Measurements from ENCODE around the gene CSMD2. TPM values are rescaled to one million over a fixed set of nuclear protein-coding genes. Genes with fewer than 3 reads are reported as not detected.

CSMD2 gene
- total RNA-seq, 1 donor from 2014 or later: not detected

DNA sequence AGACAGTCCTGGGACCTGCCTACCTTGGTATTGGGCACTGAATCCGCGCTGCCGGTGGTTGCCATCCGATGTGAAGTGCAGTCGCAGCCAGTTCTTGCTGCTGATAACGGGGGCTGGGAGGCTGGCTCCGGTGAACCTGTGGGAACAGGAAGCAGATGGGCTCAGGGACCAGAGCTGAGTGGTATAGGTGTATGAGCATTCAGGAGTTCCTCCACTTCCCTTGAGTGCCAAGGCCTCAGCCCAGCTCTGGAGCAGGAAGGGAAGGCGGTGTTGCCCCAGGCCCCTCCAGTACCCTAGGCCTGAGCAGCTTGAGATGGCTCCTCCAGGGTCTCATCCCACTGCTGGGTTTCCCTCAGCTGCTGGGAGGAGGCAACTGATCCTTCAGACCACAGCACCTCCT is 318.2 kb downstream of the CSMD2 start:
- H3K36me3 Mint-ChIP-seq (ENCODE audit: low read depth): no peaks in the 10 kb centered on the region
- H3K9me3 Mint-ChIP-seq: no peaks in the 10 kb centered on the region
- no peak overlapping the region for H3K4me3 Mint-ChIP-seq
- no peak for DNase-seq
- peaks cover 7% of the 10 kb centered on the region for H3K27me3 Mint-ChIP-seq
- no peaks in the 10 kb centered on the region for H3K4me1 Mint-ChIP-seq
- H3K27ac Mint-ChIP-seq: no peak overlapping the region
- intact Hi-C loops (cut with micrococcal nuclease): no loop called here

DNA sequence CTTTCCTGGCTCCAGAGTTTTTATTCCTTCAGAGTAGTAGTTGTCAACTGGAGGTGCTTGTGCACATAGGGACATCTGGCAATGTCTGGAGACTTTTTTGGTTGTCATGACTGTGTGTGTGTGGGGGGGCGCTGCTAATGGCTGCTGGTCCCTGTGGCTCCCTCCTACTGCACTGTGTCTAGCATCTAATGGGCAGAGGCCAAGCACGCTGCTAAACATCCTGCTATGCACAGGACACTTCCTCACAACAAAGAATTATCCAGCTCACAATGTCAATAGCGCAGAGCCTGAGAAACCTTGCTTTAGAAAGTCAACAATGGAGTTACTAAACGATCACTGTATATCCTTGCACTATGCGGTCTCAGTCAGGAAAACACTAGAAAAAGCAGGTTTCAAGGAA is 320.9 kb downstream of the CSMD2 start:
- Mint-ChIP-seq H3K4me3 (no peak overlapping the region), H3K27me3 (peaks cover 4% of the 10 kb centered on the region), H3K27ac (no peak overlapping the region), H3K36me3 (ENCODE audit: low read depth) (no peaks in the 10 kb centered on the region), H3K9me3 (no peaks in the 10 kb centered on the region), H3K4me1 (no peaks in the 10 kb centered on the region)
- DNase-seq: no peak
- intact Hi-C loops (cut with micrococcal nuclease): no loop called here

DNA sequence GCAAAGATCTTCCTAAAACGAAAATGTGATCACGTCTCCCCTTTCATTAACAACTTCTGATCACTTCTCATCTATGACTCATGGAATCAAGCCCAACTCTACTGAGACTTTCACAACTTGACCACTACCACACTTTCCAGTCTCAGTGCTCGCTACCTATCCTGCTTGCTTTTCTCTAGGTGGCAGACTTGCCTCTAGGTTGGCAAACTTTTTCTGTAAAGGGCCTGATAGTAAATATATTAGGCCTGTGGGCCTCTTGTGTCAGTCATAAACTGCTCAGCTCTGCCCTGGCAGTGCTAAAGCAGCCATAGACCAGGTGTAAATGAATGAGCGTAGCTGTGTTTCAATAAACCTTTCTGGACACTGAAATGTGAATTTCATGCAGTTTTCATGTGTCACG is 322.7 kb downstream of the CSMD2 start:
- Mint-ChIP-seq H3K4me3 (no peak overlapping the region), H3K27me3 (no peaks in the 10 kb centered on the region), H3K36me3 (ENCODE audit: low read depth) (no peaks in the 10 kb centered on the region), H3K9me3 (no peaks in the 10 kb centered on the region), H3K4me1 (no peaks in the 10 kb centered on the region), H3K27ac (no peak overlapping the region)
- DNase-seq: no peak
- intact Hi-C loops (cut with micrococcal nuclease): no loop called here

DNA sequence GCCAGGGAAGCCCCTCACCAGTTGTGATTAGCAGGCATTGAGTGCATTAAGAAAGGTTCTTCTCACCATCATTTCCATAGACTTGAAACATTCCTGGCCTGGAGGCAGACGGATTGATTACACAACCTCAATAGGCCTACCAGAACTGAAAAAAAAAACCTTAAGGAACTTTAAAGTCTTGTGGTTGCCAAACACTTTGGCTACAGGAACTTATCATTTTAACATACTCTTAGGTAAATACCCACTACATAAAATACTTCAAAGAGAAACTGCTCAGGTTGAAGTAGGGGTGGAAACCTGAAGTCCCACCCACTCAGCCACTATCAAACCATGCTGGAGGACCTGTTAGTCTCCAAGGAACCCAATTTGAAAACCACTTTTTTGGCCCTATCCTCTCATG is 323.5 kb downstream of the CSMD2 start:
- no peaks in the 10 kb centered on the region for H3K4me1 Mint-ChIP-seq
- H3K36me3 Mint-ChIP-seq (ENCODE audit: low read depth): no peaks in the 10 kb centered on the region
- H3K4me3 Mint-ChIP-seq: no peak overlapping the region
- intact Hi-C loops (cut with micrococcal nuclease): no loop called here
- DNase-seq: no peak
- no peaks in the 10 kb centered on the region for H3K9me3 Mint-ChIP-seq
- H3K27me3 Mint-ChIP-seq: no peaks in the 10 kb centered on the region
- H3K27ac Mint-ChIP-seq: no peak overlapping the region

DNA sequence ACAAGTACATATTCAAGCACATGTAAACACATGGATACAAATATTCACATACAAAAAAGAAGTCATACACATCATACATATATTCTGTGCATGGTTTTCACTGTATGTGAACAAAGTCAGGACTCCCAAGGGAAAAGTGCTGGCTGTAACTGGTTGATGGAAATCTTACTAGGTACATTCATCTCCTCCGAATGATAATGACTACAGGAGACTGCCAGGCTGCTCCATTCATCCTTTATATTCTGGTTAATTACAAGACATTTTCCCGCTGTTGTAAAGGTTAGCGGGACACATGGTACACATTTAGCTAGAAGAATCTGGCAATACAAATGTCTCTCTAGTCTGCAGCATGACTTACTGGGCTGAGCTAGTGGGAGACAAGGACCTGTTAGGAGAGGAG is 327.4 kb downstream of the CSMD2 start:
- no peak overlapping the region for H3K27ac Mint-ChIP-seq

DNA sequence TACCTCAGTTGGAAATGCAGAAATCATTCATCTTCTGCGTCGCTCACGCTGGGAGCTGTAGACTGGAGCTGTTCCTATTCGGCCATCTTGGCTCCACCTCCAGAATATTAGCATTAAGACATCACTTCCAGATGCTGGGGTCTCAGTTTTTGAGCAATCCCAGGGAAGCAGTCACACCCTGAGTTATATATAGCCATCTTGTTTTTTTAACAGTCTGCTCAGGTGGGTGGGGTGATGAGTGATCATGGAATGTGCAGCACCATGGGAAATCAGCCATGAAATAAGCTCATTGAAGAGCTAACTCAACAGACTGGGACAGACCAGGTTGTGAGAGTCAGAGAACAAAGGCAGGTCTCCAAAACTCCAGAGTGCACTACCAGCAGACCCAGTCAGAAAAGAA is 328.1 kb downstream of the CSMD2 start:
- DNase-seq: no peak
- no peaks in the 10 kb centered on the region for H3K4me1 Mint-ChIP-seq
- no peak overlapping the region for H3K27ac Mint-ChIP-seq
- H3K4me3 Mint-ChIP-seq: no peak overlapping the region
- no peaks in the 10 kb centered on the region for H3K9me3 Mint-ChIP-seq
- no peaks in the 10 kb centered on the region for H3K36me3 Mint-ChIP-seq (ENCODE audit: low read depth)
- no peaks in the 10 kb centered on the region for H3K27me3 Mint-ChIP-seq
- intact Hi-C loops (cut with micrococcal nuclease): no loop called here

More for the DNA sequence above, 327.4 kb downstream of the CSMD2 start:
- H3K4me1 Mint-ChIP-seq: no peaks in the 10 kb centered on the region
- H3K27me3 Mint-ChIP-seq: no peaks in the 10 kb centered on the region
- DNase-seq: no peak
- H3K9me3 Mint-ChIP-seq: no peaks in the 10 kb centered on the region
- no peak overlapping the region for H3K4me3 Mint-ChIP-seq
- intact Hi-C loops (cut with micrococcal nuclease): no loop called here
- no peaks in the 10 kb centered on the region for H3K36me3 Mint-ChIP-seq (ENCODE audit: low read depth)

DNA sequence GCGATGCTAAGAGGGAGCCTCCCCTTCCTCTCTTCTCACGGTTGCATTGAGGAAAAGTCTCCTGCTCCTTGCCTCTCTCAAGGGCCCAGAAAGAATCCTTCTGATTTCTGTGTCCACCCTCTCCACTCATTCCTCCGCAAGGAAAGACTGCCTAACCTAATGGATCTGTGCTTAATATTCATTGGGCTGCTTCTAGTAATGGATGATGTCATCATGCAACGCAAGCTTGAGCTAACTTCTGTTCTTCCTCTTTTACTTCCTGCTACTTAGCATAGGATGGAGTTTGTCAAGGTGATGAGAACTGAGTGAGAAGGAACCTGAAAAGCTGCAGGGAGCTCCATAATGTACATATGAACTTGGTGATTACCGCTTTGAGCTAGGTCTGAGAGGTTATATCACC is 336.4 kb downstream of the CSMD2 start:
- DNase-seq: peak; percentile 12
- Mint-ChIP-seq H3K4me1 (no peaks in the 10 kb centered on the region), H3K4me3 (no peak overlapping the region), H3K36me3 (ENCODE audit: low read depth) (no peaks in the 10 kb centered on the region), H3K9me3 (no peaks in the 10 kb centered on the region), H3K27me3 (no peaks in the 10 kb centered on the region), H3K27ac (no peak overlapping the region)
- intact Hi-C loops (cut with micrococcal nuclease): no loop called here

DNA sequence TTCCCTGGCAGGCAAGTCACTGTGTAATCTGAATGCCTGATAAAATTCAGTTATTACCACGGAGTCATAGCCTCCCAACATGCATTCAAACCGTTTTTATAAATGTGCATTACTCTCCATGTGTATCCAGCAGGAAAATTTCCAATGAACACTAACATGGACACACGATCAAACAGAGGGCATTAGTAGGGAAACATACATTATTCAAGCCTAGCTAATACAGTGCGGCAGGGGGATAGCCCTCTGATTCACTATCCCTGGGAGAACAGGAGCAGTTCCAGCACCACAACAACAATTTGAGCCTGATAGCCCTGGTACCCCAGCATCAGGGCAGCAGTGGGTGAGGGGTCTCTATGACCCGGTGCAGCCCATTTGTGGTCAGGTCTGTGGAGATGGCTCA is 337.0 kb downstream of the CSMD2 start:
- Mint-ChIP-seq H3K36me3 (ENCODE audit: low read depth) (no peaks in the 10 kb centered on the region), H3K27ac (no peak overlapping the region), H3K9me3 (no peaks in the 10 kb centered on the region), H3K4me1 (no peaks in the 10 kb centered on the region), H3K4me3 (no peak overlapping the region), H3K27me3 (no peaks in the 10 kb centered on the region)
- no peak for DNase-seq
- intact Hi-C loops (cut with micrococcal nuclease): no loop called here

DNA sequence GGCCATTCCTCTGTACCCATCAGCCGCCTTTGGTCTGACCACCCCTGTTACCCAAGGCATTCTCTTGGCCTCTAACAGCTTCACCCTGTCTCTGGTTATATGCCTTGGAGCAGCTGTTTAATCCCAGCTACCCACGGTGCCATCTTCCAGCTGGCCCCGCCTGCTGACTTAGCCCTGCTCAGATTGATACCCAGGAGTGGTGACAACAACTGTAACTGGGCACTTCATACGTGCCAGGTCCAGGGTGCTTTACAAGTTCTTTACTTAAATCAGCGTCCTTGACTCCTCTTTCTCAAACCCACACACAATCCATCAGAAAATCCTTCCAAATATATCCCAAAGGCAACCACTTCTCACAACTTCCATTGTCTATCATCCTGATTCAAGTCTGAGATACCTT is 338.3 kb downstream of the CSMD2 start:
- no peaks in the 10 kb centered on the region for H3K9me3 Mint-ChIP-seq
- H3K27ac Mint-ChIP-seq: no peak overlapping the region
- intact Hi-C loops (cut with micrococcal nuclease): no loop called here
- no peak overlapping the region for H3K4me3 Mint-ChIP-seq
- DNase-seq: peak; percentile 21
- no peaks in the 10 kb centered on the region for H3K27me3 Mint-ChIP-seq
- no peaks in the 10 kb centered on the region for H3K36me3 Mint-ChIP-seq (ENCODE audit: low read depth)
- H3K4me1 Mint-ChIP-seq: no peaks in the 10 kb centered on the region

DNA sequence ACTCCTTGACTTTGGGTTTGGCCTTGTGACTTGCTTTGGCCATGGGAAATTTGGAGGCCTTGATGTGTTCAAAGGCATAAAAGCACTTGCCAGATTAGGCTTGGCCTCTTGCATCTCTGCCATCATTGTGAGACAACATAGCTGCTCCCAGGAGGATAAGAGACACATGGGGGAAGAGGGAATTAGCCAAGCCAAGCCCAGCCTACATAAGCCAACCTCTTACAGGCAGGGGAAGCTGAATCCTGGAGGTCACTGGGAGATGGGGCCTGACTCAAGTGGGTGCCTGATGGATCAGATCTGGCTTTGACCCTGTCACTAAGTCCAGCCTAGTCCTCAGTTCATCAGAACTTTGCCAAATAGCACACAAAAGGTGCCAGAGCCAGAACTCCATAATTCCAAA is 338.7 kb downstream of the CSMD2 start:
- peak; percentile 21 for DNase-seq
- Mint-ChIP-seq H3K9me3 (no peaks in the 10 kb centered on the region), H3K27me3 (no peaks in the 10 kb centered on the region), H3K4me1 (no peaks in the 10 kb centered on the region), H3K27ac (no peak overlapping the region), H3K4me3 (no peak overlapping the region), H3K36me3 (ENCODE audit: low read depth) (no peaks in the 10 kb centered on the region)
- intact Hi-C loops (cut with micrococcal nuclease): no loop called here

DNA sequence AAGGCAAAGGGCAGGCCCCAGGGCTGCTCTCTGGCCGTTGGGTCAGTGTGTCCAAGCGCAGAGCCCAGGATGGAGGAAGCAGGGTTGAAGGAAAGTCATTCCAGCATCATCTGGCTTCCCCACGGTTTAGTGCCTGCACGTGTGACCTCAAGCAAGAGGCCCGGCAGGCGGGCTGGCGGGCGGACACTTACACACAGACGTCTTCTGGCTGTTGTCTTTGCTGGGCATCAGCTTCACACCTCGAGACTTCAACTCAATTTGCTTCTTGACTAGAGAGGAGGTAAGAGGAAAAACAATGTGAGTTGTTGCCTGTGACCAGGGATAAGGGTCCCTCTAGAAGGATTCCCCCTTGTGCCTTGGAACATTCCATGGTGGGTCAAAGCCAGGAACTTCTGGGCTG is 339.5 kb downstream of the CSMD2 start:
- H3K27ac Mint-ChIP-seq: no peak overlapping the region
- intact Hi-C loops (cut with micrococcal nuclease): no loop called here
- H3K36me3 Mint-ChIP-seq (ENCODE audit: low read depth): no peaks in the 10 kb centered on the region

DNA sequence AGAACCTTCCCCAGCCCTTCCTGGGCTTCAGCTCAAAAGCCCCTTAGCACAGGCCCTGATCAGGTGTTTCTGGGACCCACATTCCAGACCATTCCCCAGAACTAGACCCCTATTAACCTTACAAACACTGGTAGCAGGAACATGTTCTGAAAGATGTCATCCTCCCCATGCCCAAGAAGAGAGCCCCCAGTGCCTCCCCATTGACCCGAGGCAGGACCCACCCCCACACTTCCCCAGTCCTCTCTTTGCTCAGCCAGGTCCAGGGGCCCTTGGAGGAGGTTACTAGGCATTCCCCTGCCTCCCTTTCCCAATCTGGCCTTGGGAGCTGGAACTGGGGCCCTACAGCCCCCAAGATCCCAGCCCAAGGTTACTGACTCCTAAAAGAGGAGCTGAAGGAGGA is 340.1 kb downstream of the CSMD2 start:
- no peak overlapping the region for H3K27ac Mint-ChIP-seq

More for the DNA sequence above, 339.5 kb downstream of the CSMD2 start:
- peak; percentile 30 for DNase-seq
- Mint-ChIP-seq H3K9me3 (no peaks in the 10 kb centered on the region), H3K27me3 (no peaks in the 10 kb centered on the region), H3K4me3 (no peak overlapping the region), H3K4me1 (no peaks in the 10 kb centered on the region)

DNA sequence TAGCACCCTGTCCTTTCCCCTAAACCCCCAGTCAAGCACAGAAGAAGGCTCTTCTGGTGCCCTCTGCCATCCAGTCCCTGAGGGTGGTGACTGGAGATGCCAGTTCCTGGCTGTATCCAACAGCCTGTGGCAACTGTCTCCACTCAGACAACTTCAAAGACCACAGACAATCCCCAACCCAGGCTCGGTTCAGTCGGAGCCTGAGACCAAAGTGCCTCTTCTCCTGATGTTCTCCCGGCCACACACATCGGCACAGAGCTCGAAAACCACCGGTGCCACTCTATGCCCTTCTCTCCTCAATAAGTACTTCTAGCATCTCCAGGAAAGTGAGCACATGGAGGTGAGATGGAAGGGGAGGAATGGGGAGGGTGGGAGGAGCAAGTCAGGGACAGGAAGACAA is 340.7 kb downstream of the CSMD2 start:
- Mint-ChIP-seq H3K36me3 (ENCODE audit: low read depth) (no peaks in the 10 kb centered on the region), H3K4me1 (no peaks in the 10 kb centered on the region), H3K27me3 (no peaks in the 10 kb centered on the region), H3K9me3 (no peaks in the 10 kb centered on the region), H3K27ac (no peak overlapping the region), H3K4me3 (no peak overlapping the region)
- intact Hi-C loops (cut with micrococcal nuclease): no loop called here
- DNase-seq: peak; percentile 19

More for the DNA sequence above, 340.1 kb downstream of the CSMD2 start:
- H3K27me3 Mint-ChIP-seq: no peaks in the 10 kb centered on the region
- intact Hi-C loops (cut with micrococcal nuclease): no loop called here
- H3K4me1 Mint-ChIP-seq: no peaks in the 10 kb centered on the region
- H3K9me3 Mint-ChIP-seq: no peaks in the 10 kb centered on the region
- no peaks in the 10 kb centered on the region for H3K36me3 Mint-ChIP-seq (ENCODE audit: low read depth)
- DNase-seq: peak; percentile 15
- no peak overlapping the region for H3K4me3 Mint-ChIP-seq

DNA sequence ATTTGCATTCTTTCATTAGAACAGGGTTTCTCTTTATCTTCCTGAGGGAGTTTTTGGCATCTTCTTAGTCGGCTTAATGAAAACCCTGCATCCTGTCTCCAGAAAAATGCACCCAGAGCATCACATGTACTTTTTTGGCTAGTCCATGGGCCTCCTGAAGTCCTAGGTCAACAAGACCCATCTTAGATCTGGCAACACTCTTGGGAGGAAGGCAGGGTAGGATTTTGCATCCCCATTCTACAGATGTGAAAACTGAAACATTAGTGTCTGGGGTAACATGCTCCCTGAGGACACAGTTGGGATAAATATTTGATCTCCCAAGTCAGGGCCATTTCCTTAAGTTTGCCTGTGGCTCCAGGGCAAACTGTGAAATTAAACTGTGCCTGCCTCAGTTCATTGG is 341.2 kb downstream of the CSMD2 start:
- no peaks in the 10 kb centered on the region for H3K36me3 Mint-ChIP-seq (ENCODE audit: low read depth)

DNA sequence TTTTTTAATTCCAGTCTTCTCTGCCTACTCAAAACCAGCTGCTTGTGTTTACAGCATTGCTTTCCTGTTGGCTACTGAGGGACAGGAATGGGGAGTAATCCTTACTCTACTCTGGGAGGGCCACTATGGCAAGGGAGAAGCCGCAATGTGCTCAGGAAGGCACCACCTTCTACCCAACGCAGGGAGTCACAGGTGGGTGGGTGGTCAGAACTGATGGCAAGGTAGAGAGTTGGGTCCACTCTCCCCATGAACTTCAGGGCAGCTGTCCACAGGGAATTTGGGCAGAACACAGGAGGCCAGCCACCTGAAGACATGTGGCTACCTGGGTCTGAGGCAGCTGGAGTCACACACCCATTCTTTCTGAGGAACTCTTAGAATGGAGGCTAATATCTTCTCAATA is 341.6 kb downstream of the CSMD2 start:
- no peaks in the 10 kb centered on the region for H3K36me3 Mint-ChIP-seq (ENCODE audit: low read depth)
- intact Hi-C loops (cut with micrococcal nuclease): no loop called here
- no peak overlapping the region for H3K27ac Mint-ChIP-seq
- no peaks in the 10 kb centered on the region for H3K4me1 Mint-ChIP-seq
- peak; percentile 29 for DNase-seq
- no peaks in the 10 kb centered on the region for H3K27me3 Mint-ChIP-seq
- no peaks in the 10 kb centered on the region for H3K9me3 Mint-ChIP-seq
- H3K4me3 Mint-ChIP-seq: no peak overlapping the region

More for the DNA sequence above, 341.2 kb downstream of the CSMD2 start:
- H3K27me3 Mint-ChIP-seq: no peaks in the 10 kb centered on the region
- peak; percentile 16 for DNase-seq
- H3K4me3 Mint-ChIP-seq: no peak overlapping the region
- no peaks in the 10 kb centered on the region for H3K4me1 Mint-ChIP-seq
- intact Hi-C loops (cut with micrococcal nuclease): no loop called here
- H3K27ac Mint-ChIP-seq: no peak overlapping the region
- H3K9me3 Mint-ChIP-seq: no peaks in the 10 kb centered on the region
